ENCODE measurements around the gene HSD3B7. TPM values are rescaled to one million over a fixed set of nuclear protein-coding genes. Genes with fewer than 3 reads are reported as not detected.

The HSD3B7 gene
- total RNA-seq, 1 donor from 2014 or later, result 2.9 TPM

- no peaks in the 10 kb centered on the region for H3K9me3 Mint-ChIP-seq
- intact Hi-C loops (cut with micrococcal nuclease), result loop anchor here (10.0 kb wide), 1 partner anchor 914 kb away; no protein-coding TSS in a partner anchor
Measured at GRCh38 chr16:30950516-30951065, 34.4 kb upstream of the HSD3B7 start.

DNA sequence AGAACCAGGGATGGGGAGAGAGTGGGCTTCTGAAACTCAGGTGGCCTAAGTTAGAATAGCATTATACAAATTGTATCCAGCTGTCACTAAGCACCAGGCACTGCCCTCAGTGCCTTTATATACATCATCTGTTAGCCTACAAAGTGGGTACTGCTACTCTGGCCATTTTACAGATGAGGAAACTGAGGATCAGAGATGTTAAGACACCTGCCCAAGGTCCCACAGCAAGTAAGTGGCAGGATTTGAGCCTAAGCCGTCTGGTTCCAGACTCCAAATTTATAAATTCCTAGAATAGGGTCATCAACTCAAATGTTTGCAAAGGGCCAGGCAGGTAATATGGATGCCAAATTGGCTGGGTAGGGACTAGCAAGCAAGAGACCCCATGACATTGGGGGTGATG, 33.8 kb upstream of the HSD3B7 start:
- H3K36me3 Mint-ChIP-seq (ENCODE audit: low read depth), result peaks cover 2% of the 10 kb centered on the region
- H3K27me3 Mint-ChIP-seq, result no peaks in the 10 kb centered on the region
- H3K4me1 Mint-ChIP-seq, result peaks cover 19% of the 10 kb centered on the region
- H3K27ac Mint-ChIP-seq, result no peak overlapping the region
- DNase-seq, result no peak
- intact Hi-C loops (cut with micrococcal nuclease), result loop anchor here (10.0 kb wide), 1 partner anchor 914 kb away; no protein-coding TSS in a partner anchor
- H3K4me3 Mint-ChIP-seq, result no peak overlapping the region
- no peaks in the 10 kb centered on the region for H3K9me3 Mint-ChIP-seq

More at GRCh38 chr16:30950516-30951065, 34.4 kb upstream of the HSD3B7 start:
- peak; percentile 58 for DNase-seq
- Mint-ChIP-seq H3K36me3 (ENCODE audit: low read depth) (peaks cover 2% of the 10 kb centered on the region), H3K27me3 (no peaks in the 10 kb centered on the region), H3K4me3 (peak overlapping the region; percentile 85), H3K27ac (peak overlapping the region; percentile 81), H3K4me1 (peaks cover 14% of the 10 kb centered on the region)

- Mint-ChIP-seq H3K27me3 (no peaks in the 10 kb centered on the region), H3K36me3 (ENCODE audit: low read depth) (no peaks in the 10 kb centered on the region), H3K27ac (no peak overlapping the region), H3K9me3 (no peaks in the 10 kb centered on the region), H3K4me3 (no peak overlapping the region), H3K4me1 (peaks cover 21% of the 10 kb centered on the region)
- DNase-seq, result no peak
- intact Hi-C loops (cut with micrococcal nuclease), result loop anchor here (10.0 kb wide), 1 partner anchor 913 kb away; no protein-coding TSS in a partner anchor
Measured at GRCh38 chr16:30951750-30952149, 33.3 kb upstream of the HSD3B7 start.

DNA sequence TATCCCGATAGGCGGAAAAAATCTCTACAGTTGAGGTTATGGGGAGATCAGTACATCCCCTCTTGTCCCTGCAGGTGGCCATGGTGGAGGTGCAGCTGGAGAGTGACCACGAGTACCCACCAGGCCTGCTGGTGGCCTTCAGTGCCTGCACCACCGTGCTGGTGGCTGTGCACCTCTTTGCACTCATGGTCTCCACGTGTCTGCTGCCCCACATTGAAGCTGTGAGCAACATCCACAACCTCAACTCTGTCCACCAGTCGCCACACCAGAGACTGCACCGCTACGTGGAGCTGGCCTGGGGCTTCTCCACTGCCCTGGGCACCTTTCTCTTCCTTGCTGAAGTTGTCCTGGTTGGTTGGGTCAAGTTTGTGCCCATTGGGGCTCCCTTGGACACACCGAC, 31.9 kb upstream of the HSD3B7 start:
- intact Hi-C loops (cut with micrococcal nuclease), result loop anchor here (10.0 kb wide), 1 partner anchor 912 kb away; no protein-coding TSS in a partner anchor
- H3K27me3 Mint-ChIP-seq, result no peaks in the 10 kb centered on the region
- no peak overlapping the region for H3K4me3 Mint-ChIP-seq
- H3K36me3 Mint-ChIP-seq (ENCODE audit: low read depth), result peaks cover 2% of the 10 kb centered on the region
- H3K4me1 Mint-ChIP-seq, result peaks cover 24% of the 10 kb centered on the region
- no peaks in the 10 kb centered on the region for H3K9me3 Mint-ChIP-seq
- H3K27ac Mint-ChIP-seq, result no peak overlapping the region
- no peak for DNase-seq

GRCh38 chr16:30953511-30954124, 31.4 kb upstream of the HSD3B7 start:
- Mint-ChIP-seq H3K9me3 (no peaks in the 10 kb centered on the region), H3K27me3 (no peaks in the 10 kb centered on the region), H3K27ac (no peak overlapping the region), H3K36me3 (ENCODE audit: low read depth) (peaks cover 5% of the 10 kb centered on the region), H3K4me1 (peaks cover 27% of the 10 kb centered on the region), H3K4me3 (no peak overlapping the region)
- intact Hi-C loops (cut with micrococcal nuclease), result loop anchor here (10.0 kb wide), 1 partner anchor 911 kb away; no protein-coding TSS in a partner anchor
- peak; percentile 88 for DNase-seq

GRCh38 chr16:30954993-30955392, 30.0 kb upstream of the HSD3B7 start:
- H3K9me3 Mint-ChIP-seq, result no peaks in the 10 kb centered on the region
- no peak overlapping the region for H3K27ac Mint-ChIP-seq

GRCh38 chr16:30956601-30957455, 28.2 kb upstream of the HSD3B7 start:
- Mint-ChIP-seq H3K4me1 (peaks cover 32% of the 10 kb centered on the region), H3K27ac (peak overlapping the region; percentile 99), H3K4me3 (peak overlapping the region; percentile 94), H3K27me3 (no peaks in the 10 kb centered on the region), H3K36me3 (ENCODE audit: low read depth) (peaks cover 32% of the 10 kb centered on the region), H3K9me3 (no peaks in the 10 kb centered on the region)
- intact Hi-C loops (cut with micrococcal nuclease), result loop anchor here (1.0 to 10.0 kb wide), 6 partner anchors 35 to 908 kb away; partner anchors contain the start of genes KAT8, ZNF646 and ZNF668
- peak; percentile 96 for DNase-seq

More at GRCh38 chr16:30954993-30955392, 30.0 kb upstream of the HSD3B7 start:
- Mint-ChIP-seq H3K4me3 (no peak overlapping the region), H3K36me3 (ENCODE audit: low read depth) (peaks cover 18% of the 10 kb centered on the region), H3K4me1 (peaks cover 34% of the 10 kb centered on the region), H3K27me3 (no peaks in the 10 kb centered on the region)
- DNase-seq, result no peak
- intact Hi-C loops (cut with micrococcal nuclease), result loop anchor here (5.0 to 10.0 kb wide), 2 partner anchors 162 to 910 kb away; partner anchors contain the start of gene KAT8

DNA sequence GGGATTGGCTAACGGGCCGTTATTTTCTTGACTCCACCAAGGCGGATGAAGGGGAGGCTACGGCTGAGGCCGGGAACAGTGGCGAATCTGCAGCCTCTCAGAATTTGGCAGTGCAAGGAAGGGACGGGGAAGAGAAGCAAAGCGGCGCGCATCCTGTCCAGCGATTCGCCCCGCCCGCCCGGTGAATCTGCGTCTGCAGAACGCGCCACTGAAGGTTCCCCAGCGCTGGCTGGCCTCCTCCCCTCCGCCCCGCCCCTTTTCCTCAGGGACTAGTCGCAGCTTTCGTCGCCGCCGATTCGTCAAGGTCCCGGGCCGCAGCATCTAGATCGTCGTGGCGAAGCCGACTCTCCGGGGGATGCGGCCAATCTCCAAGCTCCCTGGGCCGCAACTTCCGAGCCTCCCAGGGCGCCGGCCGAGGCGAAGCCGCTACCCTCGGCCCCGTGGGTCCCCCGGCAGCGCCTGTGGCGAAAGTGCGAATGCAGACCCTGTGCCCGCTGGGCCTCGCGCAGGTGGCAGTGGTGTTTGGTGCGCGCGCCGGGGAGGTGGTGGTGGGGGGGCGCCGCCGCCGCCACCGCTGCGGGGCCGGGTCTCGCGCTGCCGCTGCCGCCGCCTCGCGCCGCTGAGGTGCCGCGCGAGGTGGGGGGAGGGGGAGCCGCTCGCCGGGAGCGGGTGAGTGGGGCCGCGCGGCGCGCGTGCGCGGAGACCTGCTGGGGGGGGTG, 27.4 kb upstream of the HSD3B7 start, which contains the start of gene SETD1A:
Gene SETD1A (plus strand): TSS at position 299 of the 719 bp plus-strand sequence. CDS start 978 bp downstream, outside the sequence.
- no peaks in the 10 kb centered on the region for H3K27me3 Mint-ChIP-seq
- H3K9me3 Mint-ChIP-seq, result no peaks in the 10 kb centered on the region
- H3K4me1 Mint-ChIP-seq, result peaks cover 32% of the 10 kb centered on the region
- H3K27ac Mint-ChIP-seq, result peak within 1 kb of the TSS; percentile 99
- H3K4me3 Mint-ChIP-seq, result peak within 1 kb of the TSS; percentile 94
- peaks cover 38% of the 10 kb centered on the region for H3K36me3 Mint-ChIP-seq (ENCODE audit: low read depth)
- intact Hi-C loops (cut with micrococcal nuclease), result loop anchor here (1.0 to 10.0 kb wide), 6 partner anchors 35 to 907 kb away; partner anchors contain the start of genes KAT8, ZNF646 and ZNF668
- DNase-seq, result peak; percentile 99

DNA sequence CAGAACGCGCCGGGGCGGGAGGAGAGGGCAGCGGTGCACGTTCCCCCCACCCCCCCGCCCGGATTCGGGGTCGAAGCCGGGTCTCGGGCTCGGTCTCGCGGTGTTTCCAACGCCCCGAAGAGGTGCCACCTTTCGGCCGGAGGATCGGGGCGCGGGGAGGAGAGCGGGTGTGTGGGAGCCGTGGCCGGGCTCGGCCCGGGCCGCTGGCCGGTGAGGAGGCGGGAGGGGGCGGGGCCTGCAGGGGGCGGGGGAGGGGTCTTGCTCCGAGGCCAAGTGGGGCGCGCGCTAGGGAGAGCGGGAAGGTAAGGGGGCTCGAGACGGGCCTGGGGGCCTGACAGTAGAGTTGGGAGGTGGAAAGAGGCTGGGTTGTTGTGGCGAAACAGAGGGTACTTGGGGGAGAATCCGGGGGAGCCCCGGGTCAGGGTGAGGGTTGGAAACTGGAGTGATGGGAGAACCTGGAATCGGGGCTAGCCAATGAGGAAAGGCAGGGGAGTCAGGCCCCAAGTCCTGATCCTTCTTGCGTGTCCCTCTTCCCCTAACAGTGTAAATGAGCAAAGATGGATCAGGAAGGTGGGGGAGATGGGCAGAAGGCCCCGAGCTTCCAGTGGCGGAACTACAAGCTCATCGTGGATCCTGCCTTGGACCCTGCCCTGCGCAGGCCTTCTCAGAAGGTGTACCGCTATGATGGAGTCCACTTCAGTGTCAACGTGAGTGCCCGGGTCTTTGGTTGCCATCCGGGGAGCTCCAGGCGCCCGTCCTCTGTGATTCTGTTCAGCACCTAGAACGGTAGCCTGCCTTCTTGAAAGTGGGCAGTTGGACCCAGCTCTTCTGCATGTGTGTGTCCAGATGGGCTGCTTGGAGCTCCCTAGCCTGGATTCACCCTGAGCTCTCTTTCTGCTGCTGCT, 26.6 kb upstream of the HSD3B7 start:
- H3K36me3 Mint-ChIP-seq (ENCODE audit: low read depth), result peaks cover 44% of the 10 kb centered on the region
- intact Hi-C loops (cut with micrococcal nuclease), result loop anchor here (5.0 to 10.0 kb wide), 2 partner anchors 159 to 906 kb away; partner anchors contain the start of gene KAT8
- H3K27ac Mint-ChIP-seq, result peak overlapping the region; percentile 92
- no peaks in the 10 kb centered on the region for H3K9me3 Mint-ChIP-seq
- H3K4me1 Mint-ChIP-seq, result peaks cover 32% of the 10 kb centered on the region
- no peaks in the 10 kb centered on the region for H3K27me3 Mint-ChIP-seq
- H3K4me3 Mint-ChIP-seq, result peak overlapping the region; percentile 87
- peak; percentile 65 for DNase-seq

- no peak overlapping the region for H3K27ac Mint-ChIP-seq
- no peak for DNase-seq
- peaks cover 23% of the 10 kb centered on the region for H3K4me1 Mint-ChIP-seq
- intact Hi-C loops (cut with micrococcal nuclease), result no loop called here
- no peaks in the 10 kb centered on the region for H3K9me3 Mint-ChIP-seq
- no peak overlapping the region for H3K4me3 Mint-ChIP-seq
- no peaks in the 10 kb centered on the region for H3K27me3 Mint-ChIP-seq
- H3K36me3 Mint-ChIP-seq (ENCODE audit: low read depth), result peaks cover 64% of the 10 kb centered on the region
Measured at GRCh38 chr16:30961384-30961783, 23.6 kb upstream of the HSD3B7 start.

DNA sequence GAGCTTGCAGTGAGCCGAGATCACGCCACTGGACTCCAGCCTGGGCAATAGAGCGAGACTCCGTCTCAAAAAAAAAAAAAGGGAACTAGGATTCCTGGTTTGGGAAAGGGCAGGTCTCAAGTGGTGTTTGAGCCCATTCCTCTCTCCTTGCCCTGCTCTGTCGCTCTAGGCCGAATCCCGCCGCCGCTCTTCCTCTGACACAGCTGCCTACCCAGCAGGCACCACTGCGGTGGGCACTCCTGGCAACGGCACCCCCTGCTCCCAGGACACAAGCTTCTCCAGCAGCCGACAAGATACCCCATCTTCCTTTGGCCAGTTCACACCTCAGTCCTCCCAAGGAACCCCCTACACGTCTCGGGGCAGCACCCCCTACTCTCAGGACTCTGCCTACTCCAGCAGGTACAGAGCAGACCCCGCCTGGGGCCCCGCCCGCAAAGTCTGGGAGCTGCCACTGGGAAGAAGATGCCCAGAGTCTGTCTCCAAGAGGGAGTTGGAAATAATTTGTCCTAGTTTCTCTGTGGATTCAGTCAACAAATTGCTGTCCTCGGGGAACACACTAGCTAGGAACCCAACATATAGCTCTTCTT, 21.0 kb upstream of the HSD3B7 start:
- Mint-ChIP-seq H3K36me3 (ENCODE audit: low read depth) (peaks cover 71% of the 10 kb centered on the region), H3K27me3 (no peaks in the 10 kb centered on the region), H3K9me3 (no peaks in the 10 kb centered on the region), H3K4me3 (no peak overlapping the region), H3K4me1 (peaks cover 13% of the 10 kb centered on the region), H3K27ac (no peak overlapping the region)
- intact Hi-C loops (cut with micrococcal nuclease), result no loop called here
- no peak for DNase-seq
